ENCODE measurements around the gene CNTNAP2. TPM values are rescaled to one million over a fixed set of nuclear protein-coding genes. Genes with fewer than 3 reads are reported as not detected.

The CNTNAP2 gene
- total and polyA plus RNA-seq, 2 of the 4 experiments (the other 2 are of a cell fraction): not detected

GRCh38 chr7:147153571-147153970 lies 1037.0 kb downstream of the CNTNAP2 start:
- dilution Hi-C loops (cut with HindIII; ENCODE audit: low sequenced_read_pairs, unreplicated experiment): no loop called here

More at GRCh38 chr7:147153571-147153970, 1037.0 kb downstream of the CNTNAP2 start:
- Histone ChIP-seq H3K4ac (ENCODE audit: low read depth, low read length) (no peak overlapping the region), H2AFZ (replicated peaks; ENCODE audit: low read length, poor library complexity) (no peak overlapping the region), H3K18ac (ENCODE audit: low read depth, low read length) (no peak overlapping the region), H2BK5ac (ENCODE audit: low read depth, low read length, poor library complexity, severe bottlenecking) (no peak overlapping the region), H3K14ac (replicated peaks; ENCODE audit: low read depth, low read length) (no peak overlapping the region), H3K4me1 (ENCODE audit: control insufficient read depth, insufficient read depth, low read length) (no peaks in the 10 kb centered on the region), H4K20me1 (ENCODE audit: insufficient read depth, low read length) (no peaks in the 10 kb centered on the region), H2BK15ac (ENCODE audit: low read depth, low read length) (no peak overlapping the region), H3K9me3 (ENCODE audit: control insufficient read depth, insufficient read depth, low read length) (peaks cover 3% of the 10 kb centered on the region), H4K8ac (ENCODE audit: low read depth in 2 of 2, low read length in 2 of 2) (no peak overlapping the region), H3K27ac (ENCODE audit: insufficient read depth, low read length) (no peak overlapping the region), H2AK9ac (replicated peaks; ENCODE audit: low read depth, low read length, poor library complexity) (no peak overlapping the region), H3K79me1 (ENCODE audit: low read depth in 1 of 2, low read length in 2 of 2) (no peaks in the 10 kb centered on the region), H2BK120ac (ENCODE audit: low read depth, low read length) (no peak overlapping the region), H2BK20ac (ENCODE audit: low read depth, low read length) (no peak overlapping the region), H3K56ac (ENCODE audit: extremely low read depth, insufficient read depth, low read length) (no peak overlapping the region), H4K5ac (ENCODE audit: low read depth, low read length) (no peak overlapping the region), H3K23ac (ENCODE audit: low read depth, low read length) (no peak overlapping the region), H3K4me3 (ENCODE audit: insufficient read depth, low read depth, low read length) (no peak overlapping the region), H4K91ac (ENCODE audit: insufficient read depth, low read depth, low read length) (no peak overlapping the region), H2AK5ac (ENCODE audit: low read depth, low read length) (no peak overlapping the region), H3K36me3 (ENCODE audit: control insufficient read depth, insufficient read depth, low read length) (no peaks in the 10 kb centered on the region), H3K9ac (ENCODE audit: low read depth, low read length) (no peak overlapping the region), H3K9me1 (ENCODE audit: insufficient read depth, low read length) (no peaks in the 10 kb centered on the region), H3K4me2 (ENCODE audit: low read depth, low read length) (no peak overlapping the region), H3K27me3 (ENCODE audit: control insufficient read depth, insufficient read depth, low read length) (no peaks in the 10 kb centered on the region)
- no TSS peak for BruUV-seq (replicated peaks)
- DNase-seq (no peak), ATAC-seq (ENCODE audit: low read depth) (no peak)
- CTCF ChIA-PET: no interaction called here
- no CpG with 5 or more reads among the region's 3 CpGs for WGBS, 2 experiments (ENCODE audit: extremely low coverage in 2 of 2, insufficient read length in 1 of 2)
- in situ Hi-C loops (cut with MboI; ENCODE audit: low sequenced_read_pairs) (no loop called here), intact Hi-C loops (cut with micrococcal nuclease) (no loop called here)
- POLR2A ChIA-PET (ENCODE audit: unreplicated experiment): no interaction called here
- TF ChIP-seq SMC3 (IDR thresholded peaks at IDR 0.05; ENCODE audit: low read depth, low read length): no peak
- TF ChIP-seq MXI1 (IDR thresholded peaks at IDR 0.05; ENCODE audit: borderline replicate concordance, low read depth, low read length): no peak
- TF ChIP-seq POLR2A (IDR thresholded peaks at IDR 0.05; ENCODE audit: low read depth, low read length): no peak
- TF ChIP-seq, protein P1, sequence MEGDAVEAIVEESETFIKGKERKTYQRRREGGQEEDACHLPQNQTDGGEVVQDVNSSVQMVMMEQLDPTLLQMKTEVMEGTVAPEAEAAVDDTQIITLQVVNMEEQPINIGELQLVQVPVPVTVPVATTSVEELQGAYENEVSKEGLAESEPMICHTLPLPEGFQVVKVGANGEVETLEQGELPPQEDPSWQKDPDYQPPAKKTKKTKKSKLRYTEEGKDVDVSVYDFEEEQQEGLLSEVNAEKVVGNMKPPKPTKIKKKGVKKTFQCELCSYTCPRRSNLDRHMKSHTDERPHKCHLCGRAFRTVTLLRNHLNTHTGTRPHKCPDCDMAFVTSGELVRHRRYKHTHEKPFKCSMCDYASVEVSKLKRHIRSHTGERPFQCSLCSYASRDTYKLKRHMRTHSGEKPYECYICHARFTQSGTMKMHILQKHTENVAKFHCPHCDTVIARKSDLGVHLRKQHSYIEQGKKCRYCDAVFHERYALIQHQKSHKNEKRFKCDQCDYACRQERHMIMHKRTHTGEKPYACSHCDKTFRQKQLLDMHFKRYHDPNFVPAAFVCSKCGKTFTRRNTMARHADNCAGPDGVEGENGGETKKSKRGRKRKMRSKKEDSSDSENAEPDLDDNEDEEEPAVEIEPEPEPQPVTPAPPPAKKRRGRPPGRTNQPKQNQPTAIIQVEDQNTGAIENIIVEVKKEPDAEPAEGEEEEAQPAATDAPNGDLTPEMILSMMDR (conservative IDR thresholded peaks at IDR 0.05; ENCODE audit: low read depth, low read length): no peak
- no peak for TF ChIP-seq CEBPB (IDR thresholded peaks at IDR 0.05; ENCODE audit: low read depth, low read length)
- TF ChIP-seq RCOR1 (IDR thresholded peaks at IDR 0.05; ENCODE audit: insufficient replicate concordance, low read length): no peak
- TF ChIP-seq CHD1 (IDR thresholded peaks at IDR 0.05; ENCODE audit: low read depth, low read length): no peak
- no peak for TF ChIP-seq ELK1 (IDR thresholded peaks at IDR 0.05; ENCODE audit: borderline replicate concordance, low read depth, low read length)
- no peak for TF ChIP-seq NFE2L2 (IDR thresholded peaks at IDR 0.05; ENCODE audit: low read depth, low read length)
- TF ChIP-seq USF2 (IDR thresholded peaks at IDR 0.05; ENCODE audit: low read depth, low read length): no peak
- TF ChIP-seq BHLHE40 (IDR thresholded peaks at IDR 0.05; ENCODE audit: low read depth, low read length): no peak
- TF ChIP-seq MAZ (IDR thresholded peaks at IDR 0.05; ENCODE audit: borderline replicate concordance, low read depth, low read length): no peak
- TF ChIP-seq RAD21 (IDR thresholded peaks at IDR 0.05; ENCODE audit: low read length): no peak
- TF ChIP-seq RFX5 (IDR thresholded peaks at IDR 0.05; ENCODE audit: low read depth, low read length): no peak
- no peak for TF ChIP-seq MAFK (IDR thresholded peaks at IDR 0.05; ENCODE audit: low read depth, low read length)
